Fibroblast of lung (primary cell): ENCODE results near the gene GABBR2.
A peak's percentile ranks its signal among the peaks of the same experiment; 100 is the strongest.

ENCODE experiments used
- CTCF ChIP-seq, 2 donors: IDR thresholded peaks in 1 of 2; conservative IDR thresholded peaks in 1 of 2; 1 replicate in 1 of 2; 2 replicates in 1 of 2; pipeline ENCODE4 v1.5.1; 2011 to 2012; ENCODE audit warnings: low read length in 2 of 2, control low read depth in 1 of 2, inconsistent platforms in 1 of 2, low read depth in 1 of 2, mild to moderate bottlenecking in 1 of 2
- EZH2 ChIP-seq: IDR thresholded peaks from 2 replicates; pipeline ENCODE4 v1.5.1; 2012; ENCODE audit warnings: low read length, control low read depth, mild to moderate bottlenecking; ENCODE audit errors: missing control alignments

GRCh38 chr9:98255578-98256296, 453.0 kb downstream of the GABBR2 start, which contains the start of gene TBC1D2:
- TF ChIP-seq EZH2 (no peak), CTCF (conservative IDR thresholded peaks at IDR 0.05 in 1 of 2, IDR thresholded peaks at IDR 0.05 in 1 of 2; ENCODE audit: low read depth in 1 of 2, low read length in 2 of 2) (peak; percentile 24 to 30)
